Neural progenitor cell (in vitro differentiated cells): ENCODE data around the gene TMEM250. TPM values are rescaled to one million over a fixed set of nuclear protein-coding genes. Genes with fewer than 3 reads are reported as not detected.

ENCODE experiments used
- DNase-seq: peaks from one replicate; pipeline ENCODE4 v3.0.0-alpha.2; 2016; ENCODE audit warnings: low spot score
- H2AFZ ChIP-seq: fragments of 200-600 bp; sonication (generic); replicated peaks from 2 replicates; pipeline ENCODE4 v1.6.1; 2016; ENCODE audit warnings: antibody characterized with exemption
- H3F3A ChIP-seq: fragments of 200-600 bp; sonication (generic); 2 replicates; pipeline ENCODE4 v1.6.1; 2016; ENCODE audit warnings: antibody characterized with exemption, low read depth
- H3K27ac ChIP-seq: fragments of 200-600 bp; sonication (generic); 2 replicates; pipeline ENCODE4 v1.5.1; 2016; ENCODE audit warnings: mild to moderate bottlenecking
- H3K27me3 ChIP-seq: fragments of 200-600 bp; sonication (generic); 2 replicates; pipeline ENCODE4 v1.6.1; 2016; ENCODE audit warnings: mild to moderate bottlenecking, moderate library complexity
- H3K36me3 ChIP-seq: fragments of 200-600 bp; sonication (generic); 2 replicates; pipeline ENCODE4 v1.5.1; 2016
- H3K4me1 ChIP-seq: fragments of 200-600 bp; sonication (generic); 2 replicates; pipeline ENCODE4 v1.6.1; 2016; ENCODE audit warnings: mixed run types
- H3K4me2 ChIP-seq: fragments of 200-600 bp; sonication (generic); 2 replicates; pipeline ENCODE4 v1.6.1; 2016
- H3K4me3 ChIP-seq: fragments of 200-600 bp; sonication (generic); 2 replicates; pipeline ENCODE4 v1.5.1; 2016
- H3K79me2 ChIP-seq: fragments of 200-600 bp; sonication (generic); 2 replicates; pipeline ENCODE4 v1.6.1; 2016; ENCODE audit warnings: low read depth
- H3K9ac ChIP-seq: fragments of 200-600 bp; sonication (generic); 2 replicates; pipeline ENCODE4 v1.6.1; 2016
- H3K9me3 ChIP-seq: fragments of 200-600 bp; sonication (generic); 2 replicates; pipeline ENCODE4 v1.5.1; 2016; ENCODE audit warnings: low read depth
- H4K20me1 ChIP-seq: fragments of 200-600 bp; sonication (generic); 2 replicates; pipeline ENCODE4 v1.6.1; 2016; ENCODE audit warnings: low read depth
- H3K27ac Mint-ChIP-seq: 3 replicates; pipeline ENCODE4 v1.8.0; 2021; ENCODE audit warnings: mixed read lengths
- H3K27me3 Mint-ChIP-seq: 2 replicates; pipeline ENCODE4 v1.8.0; 2022; ENCODE audit warnings: low read depth, mild to moderate bottlenecking, inconsistent platforms, moderate library complexity, mixed read lengths; ENCODE audit not compliant: insufficient read depth
- H3K36me3 Mint-ChIP-seq: 3 replicates; pipeline ENCODE4 v1.8.0; 2021; ENCODE audit warnings: mixed read lengths
- H3K4me1 Mint-ChIP-seq: 3 replicates; pipeline ENCODE4 v1.8.0; 2021; ENCODE audit warnings: mixed read lengths
- H3K4me3 Mint-ChIP-seq: 3 replicates; pipeline ENCODE4 v1.8.0; 2021; ENCODE audit warnings: mild to moderate bottlenecking, moderate library complexity, mixed read lengths
- H3K9me3 Mint-ChIP-seq: 3 replicates; pipeline ENCODE4 v1.8.0; 2020; ENCODE audit warnings: mixed read lengths
- EZH2 ChIP-seq: fragments of 200-600 bp; sonication (generic); IDR thresholded peaks from 2 replicates; pipeline ENCODE4 v1.6.1; 2017; ENCODE audit warnings: antibody characterized with exemption, mild to moderate bottlenecking, moderate library complexity
- EZH2phosphoT487 ChIP-seq: fragments of 200-600 bp; sonication (generic); IDR thresholded peaks from 2 replicates; pipeline ENCODE4 v1.6.1; 2017; ENCODE audit warnings: antibody characterized with exemption
- total RNA-seq: library from RNA; depleted of rRNA; stranded (reverse); fragments of >200 nt; gene quantifications from 2 replicates; pipeline ENCODE4 v1.2.3, GENCODE V29; 2015; ENCODE audit warnings: low replicate concordance
- TF ChIP-seq, protein P1 (sequence below): fragments of 200-600 bp; sonication (generic); IDR thresholded peaks from 2 replicates; pipeline ENCODE4 v1.5.1; 2017; ENCODE audit warnings: antibody characterized with exemption, mild to moderate bottlenecking

Gene TMEM250
- total RNA-seq, 1 donor from 2014 or later: 16.3 TPM

DNA sequence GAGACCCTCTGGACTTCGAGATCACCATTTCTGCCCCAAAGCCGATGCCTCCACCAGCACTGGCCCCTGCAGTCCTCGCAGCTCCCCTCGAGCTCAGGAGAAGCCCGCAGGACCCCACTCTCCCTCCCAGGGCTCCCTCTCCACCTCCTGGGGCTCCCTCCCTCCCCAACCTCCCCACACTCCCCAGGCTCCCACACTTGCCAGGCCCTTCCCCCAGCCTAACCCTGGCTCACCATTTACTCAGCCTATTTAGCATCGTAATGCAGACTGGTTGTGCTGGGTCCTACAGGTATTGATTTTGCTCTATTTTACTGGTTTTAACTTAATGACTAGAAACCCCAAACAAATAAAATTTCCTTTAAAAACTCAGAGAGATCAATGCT, 23.7 kb upstream of the TMEM250 start:
- Histone ChIP-seq H3K4me1 (peaks cover 10% of the 10 kb centered on the region), H3K4me3 (no peak overlapping the region)
- DNase-seq: no peak

DNA sequence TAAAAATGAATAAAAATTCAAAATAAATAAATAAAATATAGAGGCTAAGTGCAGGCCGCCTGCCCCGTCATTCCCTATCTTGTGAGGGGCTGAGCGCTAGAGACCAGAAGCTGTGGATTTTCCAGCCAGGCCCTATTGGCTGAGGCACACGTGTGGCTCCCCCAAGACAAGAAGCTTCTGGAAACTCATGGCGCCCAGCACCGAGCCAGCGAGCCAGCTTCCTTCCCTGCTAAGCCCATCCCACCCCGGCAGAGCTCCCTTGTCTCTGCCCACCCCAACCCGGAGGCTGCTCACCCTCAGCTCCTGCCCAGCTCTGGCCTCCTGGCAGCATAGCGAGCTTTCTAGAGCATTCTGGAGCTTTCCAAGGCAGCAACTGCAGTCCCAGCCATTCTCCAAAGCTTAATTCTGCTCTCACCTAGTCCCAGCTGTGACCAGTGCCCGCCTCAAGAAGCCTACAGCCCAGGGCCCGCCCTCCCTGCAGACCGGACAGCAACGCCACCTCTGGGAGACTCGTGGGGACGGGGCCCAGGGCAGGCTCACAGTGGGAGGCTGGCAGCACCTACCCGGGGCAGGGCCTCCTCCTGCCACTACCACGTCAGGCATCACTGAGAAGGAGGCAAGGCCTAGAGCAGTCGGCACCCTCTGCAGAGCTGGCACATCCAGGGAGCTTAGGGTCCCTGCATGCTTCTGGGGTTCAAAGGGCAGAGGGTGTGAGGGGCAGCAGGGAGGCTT, 23.2 kb upstream of the TMEM250 start:
- DNase-seq: no peak
- H3K27ac Mint-ChIP-seq: no peak overlapping the region
- peaks cover 7% of the 10 kb centered on the region for H3K27me3 Mint-ChIP-seq
- H3K9me3 Mint-ChIP-seq: no peaks in the 10 kb centered on the region
- no peak for TF ChIP-seq EZH2
- TF ChIP-seq, protein P1, sequence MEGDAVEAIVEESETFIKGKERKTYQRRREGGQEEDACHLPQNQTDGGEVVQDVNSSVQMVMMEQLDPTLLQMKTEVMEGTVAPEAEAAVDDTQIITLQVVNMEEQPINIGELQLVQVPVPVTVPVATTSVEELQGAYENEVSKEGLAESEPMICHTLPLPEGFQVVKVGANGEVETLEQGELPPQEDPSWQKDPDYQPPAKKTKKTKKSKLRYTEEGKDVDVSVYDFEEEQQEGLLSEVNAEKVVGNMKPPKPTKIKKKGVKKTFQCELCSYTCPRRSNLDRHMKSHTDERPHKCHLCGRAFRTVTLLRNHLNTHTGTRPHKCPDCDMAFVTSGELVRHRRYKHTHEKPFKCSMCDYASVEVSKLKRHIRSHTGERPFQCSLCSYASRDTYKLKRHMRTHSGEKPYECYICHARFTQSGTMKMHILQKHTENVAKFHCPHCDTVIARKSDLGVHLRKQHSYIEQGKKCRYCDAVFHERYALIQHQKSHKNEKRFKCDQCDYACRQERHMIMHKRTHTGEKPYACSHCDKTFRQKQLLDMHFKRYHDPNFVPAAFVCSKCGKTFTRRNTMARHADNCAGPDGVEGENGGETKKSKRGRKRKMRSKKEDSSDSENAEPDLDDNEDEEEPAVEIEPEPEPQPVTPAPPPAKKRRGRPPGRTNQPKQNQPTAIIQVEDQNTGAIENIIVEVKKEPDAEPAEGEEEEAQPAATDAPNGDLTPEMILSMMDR: no peak
- no peak for TF ChIP-seq EZH2phosphoT487
- no peaks in the 10 kb centered on the region for H3K36me3 Mint-ChIP-seq
- Histone ChIP-seq H3K27me3 (no peaks in the 10 kb centered on the region), H3K4me3 (no peak overlapping the region), H3K9ac (no peak overlapping the region), H4K20me1 (no peaks in the 10 kb centered on the region), H3F3A (no peaks in the 10 kb centered on the region), H2AFZ (no peak overlapping the region), H3K79me2 (no peaks in the 10 kb centered on the region), H3K36me3 (no peaks in the 10 kb centered on the region), H3K4me1 (peaks cover 10% of the 10 kb centered on the region), H3K9me3 (no peaks in the 10 kb centered on the region), H3K4me2 (no peak overlapping the region), H3K27ac (no peak overlapping the region)
- H3K4me3 Mint-ChIP-seq: no peak overlapping the region
- peaks cover 12% of the 10 kb centered on the region for H3K4me1 Mint-ChIP-seq

More for the DNA sequence above, 23.7 kb upstream of the TMEM250 start:
- Histone ChIP-seq H3K27me3 (no peaks in the 10 kb centered on the region), H3K4me2 (no peak overlapping the region), H3K9ac (no peak overlapping the region), H3K9me3 (no peaks in the 10 kb centered on the region), H3K79me2 (no peaks in the 10 kb centered on the region), H3K36me3 (no peaks in the 10 kb centered on the region), H3K27ac (no peak overlapping the region), H4K20me1 (no peaks in the 10 kb centered on the region), H3F3A (peaks cover 2% of the 10 kb centered on the region), H2AFZ (no peak overlapping the region)
- TF ChIP-seq, protein P1: no peak
- TF ChIP-seq EZH2 (no peak), EZH2phosphoT487 (no peak)
- H3K27ac Mint-ChIP-seq: no peak overlapping the region
- H3K9me3 Mint-ChIP-seq: no peaks in the 10 kb centered on the region
- H3K4me1 Mint-ChIP-seq: peaks cover 12% of the 10 kb centered on the region
- no peaks in the 10 kb centered on the region for H3K36me3 Mint-ChIP-seq
- peaks cover 5% of the 10 kb centered on the region for H3K27me3 Mint-ChIP-seq
- H3K4me3 Mint-ChIP-seq: no peak overlapping the region

DNA sequence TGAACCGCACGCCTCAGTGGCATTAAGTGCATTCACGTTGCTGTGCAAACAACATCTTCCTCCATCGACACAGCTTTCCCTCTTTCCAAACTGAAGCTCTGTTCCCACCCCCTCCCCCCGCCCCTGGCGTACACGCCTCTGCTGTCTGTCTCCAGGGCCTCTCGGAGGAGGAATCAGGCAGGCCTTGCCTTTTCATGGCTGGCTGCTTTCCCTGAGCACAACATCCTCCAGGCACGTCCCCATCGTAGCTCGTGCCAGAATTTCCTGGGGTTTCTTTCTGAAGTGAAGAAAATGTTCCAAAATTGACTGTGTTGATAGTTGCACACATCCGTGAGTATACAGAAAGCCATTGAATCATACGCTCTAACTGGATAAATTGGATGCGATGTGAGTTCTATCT, 22.3 kb upstream of the TMEM250 start:
- Mint-ChIP-seq H3K4me3 (peak overlapping the region; percentile 52), H3K36me3 (no peaks in the 10 kb centered on the region), H3K4me1 (peaks cover 13% of the 10 kb centered on the region), H3K27ac (no peak overlapping the region), H3K9me3 (no peaks in the 10 kb centered on the region), H3K27me3 (peaks cover 11% of the 10 kb centered on the region)
- no peaks in the 10 kb centered on the region for H3K36me3 ChIP-seq
- no peak for DNase-seq
- H3F3A ChIP-seq: no peaks in the 10 kb centered on the region
- no peaks in the 10 kb centered on the region for H3K9me3 ChIP-seq
- no peak overlapping the region for H3K4me3 ChIP-seq
- H3K27me3 ChIP-seq: peaks cover 4% of the 10 kb centered on the region
- no peak overlapping the region for H3K27ac ChIP-seq
- no peak overlapping the region for H2AFZ ChIP-seq
- H4K20me1 ChIP-seq: no peaks in the 10 kb centered on the region
- H3K9ac ChIP-seq: no peak overlapping the region
- H3K79me2 ChIP-seq: no peaks in the 10 kb centered on the region
- H3K4me1 ChIP-seq: peaks cover 10% of the 10 kb centered on the region
- no peak overlapping the region for H3K4me2 ChIP-seq
- TF ChIP-seq, protein P1: no peak
- TF ChIP-seq EZH2phosphoT487 (no peak), EZH2 (no peak)
